WERI-Rb-1 (cell line): ENCODE results near the gene LMNB1.
"Not testable (repeated sequence)": the region's sequence is repeated elsewhere in the genome, so short reads cannot be mapped to it uniquely, and the experiment has no call there.

Source experiments
- DNase-seq: peaks from one replicate; pipeline ENCODE4 v3.0.0-alpha.2; 2020
- H3K27ac ChIP-seq: fragments of 250-450 bp; sonication (Bioruptor Pico); 2 replicates; pipeline ENCODE4 v1.5.1; 2020; ENCODE audit warnings: mild to moderate bottlenecking, moderate library complexity
- H3K27me3 ChIP-seq: fragments of 250-450 bp; sonication (Bioruptor Pico); 2 replicates; pipeline ENCODE4 v1.5.1; 2021; ENCODE audit warnings: mild to moderate bottlenecking, low read depth, moderate library complexity; ENCODE audit not compliant: insufficient read depth, severe bottlenecking
- H3K36me3 ChIP-seq: fragments of 250-450 bp; sonication (Bioruptor Pico); 2 replicates; pipeline ENCODE4 v1.5.1; 2020; ENCODE audit warnings: mild to moderate bottlenecking, moderate library complexity
- H3K4me3 ChIP-seq: 2 replicates; pipeline ENCODE4 v1.5.1; 2011; ENCODE audit warnings: low read depth, mild to moderate bottlenecking, control low read depth, low read length
- H3K9me3 ChIP-seq: fragments of 250-450 bp; sonication (Bioruptor Pico); 2 replicates; pipeline ENCODE4 v1.5.1; 2021; ENCODE audit warnings: mild to moderate bottlenecking, moderate library complexity; ENCODE audit not compliant: severe bottlenecking
- CTCF ChIP-seq: IDR thresholded peaks from 2 replicates; pipeline ENCODE4 v1.5.1; 2011; ENCODE audit warnings: low read depth, mild to moderate bottlenecking, control low read depth, inconsistent platforms, low read length

LMNB1 gene

GRCh38 chr5:126776499-126777256, at the start of gene LMNB1:
TSS of gene LMNB1 (plus strand) at chr5:126777136. CDS start at chr5:126777509, 373 bp downstream.
- peak; percentile 98 for DNase-seq
- Histone ChIP-seq H3K36me3 (peaks cover 35% of the 10 kb centered on the region), H3K9me3 (no peaks in the 10 kb centered on the region), H3K27me3 (no peaks in the 10 kb centered on the region), H3K27ac (peak within 1 kb of the TSS; percentile 98), H3K4me3 (peak within 1 kb of the TSS; percentile 98)
- TF ChIP-seq CTCF: 0 out of 2 replicates have a peak, but pooled peaks have one; percentile 3

GRCh38 chr5:126732716-126733115, 44.2 kb upstream of the LMNB1 start:
- Histone ChIP-seq H3K36me3 (no peaks in the 10 kb centered on the region), H3K9me3 (no peaks in the 10 kb centered on the region), H3K4me3 (no peak overlapping the region), H3K27me3 (peaks cover 8% of the 10 kb centered on the region), H3K27ac (no peak overlapping the region)
- DNase-seq: peak; percentile 81
- no peak for TF ChIP-seq CTCF

- H3K9me3 ChIP-seq, H3K27me3 ChIP-seq, H3K27ac ChIP-seq, DNase-seq, H3K36me3 ChIP-seq: not testable (repeated sequence)
- H3K4me3 ChIP-seq: peak overlapping the region; percentile 22; the same call in 1 of the 2 replicates
These were observed 42.4 kb upstream of the LMNB1 start for GRCh38 chr5:126734573-126734972.

GRCh38 chr5:126736141-126736540, 40.8 kb upstream of the LMNB1 start:
- no peak for DNase-seq

GRCh38 chr5:126741361-126741760, 35.6 kb upstream of the LMNB1 start:
- Histone ChIP-seq H3K27ac (no peak overlapping the region), H3K4me3 (no peak overlapping the region)

More at GRCh38 chr5:126736141-126736540, 40.8 kb upstream of the LMNB1 start:
- H3K9me3 ChIP-seq: no peaks in the 10 kb centered on the region
- H3K4me3 ChIP-seq: no peak overlapping the region
- H3K36me3 ChIP-seq: no peaks in the 10 kb centered on the region
- no peak for TF ChIP-seq CTCF
- no peak overlapping the region for H3K27ac ChIP-seq
- peaks cover 8% of the 10 kb centered on the region for H3K27me3 ChIP-seq

GRCh38 chr5:126742425-126742824, 34.5 kb upstream of the LMNB1 start:
- Histone ChIP-seq H3K9me3 (no peaks in the 10 kb centered on the region), H3K4me3 (no peak overlapping the region), H3K27ac (no peak overlapping the region), H3K36me3 (no peaks in the 10 kb centered on the region), H3K27me3 (no peaks in the 10 kb centered on the region)
- TF ChIP-seq CTCF: no peak
- DNase-seq: no peak

More at GRCh38 chr5:126741361-126741760, 35.6 kb upstream of the LMNB1 start:
- Histone ChIP-seq H3K27me3 (no peaks in the 10 kb centered on the region), H3K9me3 (no peaks in the 10 kb centered on the region), H3K36me3 (no peaks in the 10 kb centered on the region)
- no peak for DNase-seq
- TF ChIP-seq CTCF: no peak
